ENCODE measurements around the gene KCNG2.

The KCNG2 gene

DNA sequence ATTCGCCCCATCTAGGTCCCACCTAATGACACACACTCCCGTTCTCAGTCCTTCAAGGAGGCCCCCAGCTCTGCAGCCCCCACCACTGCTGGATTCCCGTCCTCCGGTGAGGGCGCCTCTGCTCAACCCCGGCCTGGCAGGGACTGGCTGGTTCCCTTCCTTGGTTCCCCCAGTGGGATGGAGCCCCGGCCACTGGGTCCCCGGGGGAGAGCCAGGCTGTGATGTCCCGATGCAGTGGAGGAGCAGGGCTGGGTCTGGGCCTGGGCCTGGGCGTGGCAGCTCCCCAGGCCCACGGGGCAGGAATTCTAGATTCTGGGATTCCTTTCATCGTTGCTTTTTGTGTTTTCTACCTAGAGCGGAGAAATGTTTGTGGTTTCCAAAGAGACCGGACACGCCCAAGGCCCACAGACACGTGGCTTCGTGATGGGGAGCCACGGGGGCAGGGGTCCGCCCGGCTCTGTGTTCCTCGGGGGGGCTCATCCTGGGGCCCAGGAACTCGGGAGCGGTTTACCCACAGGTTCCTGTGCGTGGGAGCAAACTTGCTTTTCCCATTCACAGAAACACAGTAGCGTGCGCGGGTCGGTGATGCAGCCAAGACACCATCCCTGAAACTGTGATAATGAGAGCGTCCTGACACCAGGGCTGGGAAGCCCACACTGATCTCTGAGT lies 86.7 kb downstream of the KCNG2 start:
- no peak for DNase-seq (ENCODE audit: low read depth in 2 of 2)

DNA sequence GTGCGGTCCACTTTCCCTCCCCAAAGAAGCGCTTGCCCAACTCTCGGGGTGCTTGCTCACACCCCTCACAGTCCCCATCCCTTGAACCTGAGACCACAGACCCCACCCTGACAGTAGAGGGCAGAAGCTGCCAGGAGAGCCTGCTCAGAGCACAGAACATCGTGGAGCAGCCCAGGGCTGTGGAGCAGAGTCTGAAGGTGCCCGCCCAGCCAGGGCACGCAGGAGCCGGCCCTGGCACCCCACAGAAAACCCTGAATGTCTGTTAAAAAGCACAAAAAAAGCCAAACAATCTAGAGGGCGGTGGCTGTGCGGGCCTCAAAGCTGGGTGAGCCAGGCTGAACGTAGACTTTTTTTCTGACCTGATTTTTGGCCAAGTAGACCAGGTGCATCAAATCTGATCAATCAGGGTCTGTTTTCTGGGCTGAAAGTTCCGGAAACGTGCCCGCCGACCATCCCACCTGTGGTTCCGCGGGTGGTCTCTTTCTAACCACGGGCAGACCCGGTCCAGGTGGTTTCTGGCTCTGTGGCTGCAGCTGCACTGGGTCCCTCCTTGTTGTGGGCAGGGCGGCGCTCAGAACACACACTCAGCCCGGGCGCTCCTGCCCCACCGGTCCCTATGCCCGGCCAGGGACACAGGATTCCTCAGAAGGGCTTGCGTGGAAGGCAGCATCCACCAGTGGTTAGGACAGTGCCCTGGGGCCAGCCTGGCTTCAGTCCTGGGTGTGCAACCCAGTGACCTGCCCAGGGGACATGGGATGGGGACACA lies 87.4 kb downstream of the KCNG2 start:
- DNase-seq (ENCODE audit: low read depth in 2 of 2) = no peak

DNA sequence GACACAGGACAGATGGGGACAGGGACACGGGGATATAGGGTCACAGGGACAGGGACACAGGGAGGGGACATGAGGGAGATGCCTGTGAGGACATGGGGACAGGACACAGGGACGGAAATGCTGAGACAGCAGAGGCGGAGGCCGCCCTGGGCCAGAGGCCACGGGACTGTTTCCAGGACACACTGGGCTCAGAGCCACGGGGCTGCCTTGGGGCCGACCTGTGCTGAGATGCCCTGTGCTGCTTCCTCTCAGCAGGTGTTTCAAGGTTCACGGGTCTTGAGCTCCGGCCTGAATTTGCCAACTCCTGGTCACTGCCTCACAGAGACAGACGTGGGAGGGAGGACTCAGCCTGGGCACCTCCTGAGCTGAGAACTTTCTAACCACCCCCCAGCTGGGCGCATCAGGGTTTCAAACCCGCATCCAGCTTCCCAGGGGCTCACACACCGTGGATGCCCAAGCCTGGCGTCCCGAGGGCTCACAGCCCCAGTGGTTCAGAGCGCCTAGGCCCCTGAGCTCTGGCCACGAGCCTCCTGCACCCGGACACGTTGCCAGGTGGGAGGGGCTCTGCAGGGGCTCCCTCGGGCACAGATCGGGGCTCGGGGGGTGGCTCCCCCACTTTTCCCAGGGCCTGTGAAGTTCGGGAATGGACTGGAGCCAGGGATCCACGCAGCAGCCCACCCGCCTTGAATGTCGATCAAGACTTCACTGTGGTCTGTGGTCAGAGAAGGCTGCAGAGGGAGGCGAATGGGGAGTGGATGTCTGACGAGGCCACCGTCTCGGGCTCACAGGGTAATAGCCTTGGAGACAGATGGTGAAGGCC lies 89.7 kb downstream of the KCNG2 start:
- DNase-seq (ENCODE audit: low read depth in 2 of 2) = no peak

DNA sequence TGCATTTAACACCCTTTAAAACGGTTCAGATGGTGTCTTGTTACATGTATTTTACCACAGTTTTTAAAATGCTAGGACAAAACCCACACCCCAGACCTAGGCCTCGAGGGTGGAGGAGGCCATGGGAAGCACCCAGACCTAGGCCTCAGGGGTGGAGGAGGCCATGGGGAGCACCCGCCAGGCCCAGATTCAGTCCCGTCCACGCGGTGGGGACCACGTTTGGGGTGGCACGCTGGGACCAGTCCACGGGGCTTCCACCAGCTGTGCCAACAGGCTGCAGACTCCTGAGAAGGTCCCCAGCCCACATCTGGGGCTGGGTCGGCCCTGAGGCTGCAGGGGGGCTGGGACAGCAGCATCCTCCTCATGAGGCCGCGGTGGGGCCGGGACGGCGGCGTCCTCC lies 90.3 kb downstream of the KCNG2 start:
- no peak for DNase-seq (ENCODE audit: low read depth in 2 of 2)

DNA sequence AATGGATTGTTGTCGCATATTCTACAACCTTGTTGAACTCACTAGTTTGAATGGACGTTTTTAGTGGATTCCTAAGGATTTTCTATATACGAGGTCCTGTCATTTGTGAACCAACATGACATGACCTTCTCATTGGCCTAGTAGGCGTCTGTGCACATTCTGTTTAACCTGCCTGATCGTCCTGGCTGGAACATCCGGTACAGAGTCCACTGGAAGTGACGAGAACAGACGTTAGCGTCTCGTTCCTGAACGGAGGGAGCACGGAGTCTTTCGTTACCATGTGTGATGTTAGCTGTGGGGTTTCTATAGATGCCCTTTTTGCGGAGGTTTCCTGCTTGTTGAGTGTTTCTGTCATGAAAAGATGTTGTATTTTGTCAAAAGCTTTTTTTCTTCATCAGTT lies 91.8 kb downstream of the KCNG2 start:
- no peak for DNase-seq (ENCODE audit: low read depth in 2 of 2)

DNA sequence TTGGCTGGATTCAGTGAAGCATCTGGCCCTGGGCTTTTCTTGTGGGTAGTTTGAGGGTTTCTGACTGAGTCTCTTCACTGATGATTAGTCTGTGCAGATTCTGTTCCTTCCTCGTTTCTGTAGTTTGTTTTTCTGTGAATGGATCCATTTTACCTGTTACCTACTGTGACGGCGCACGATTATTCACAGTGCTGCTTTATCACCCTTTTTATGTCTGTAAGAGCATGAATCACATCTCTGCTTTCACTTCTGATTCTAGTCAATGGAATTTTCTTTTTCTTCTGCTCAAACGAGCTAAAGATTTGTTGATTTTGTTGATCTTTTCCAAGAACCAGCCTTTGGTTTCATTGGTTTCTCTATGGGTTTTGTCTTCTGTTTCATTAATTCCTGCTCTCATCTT lies 92.9 kb downstream of the KCNG2 start:
- no peak for DNase-seq (ENCODE audit: low read depth in 2 of 2)

DNA sequence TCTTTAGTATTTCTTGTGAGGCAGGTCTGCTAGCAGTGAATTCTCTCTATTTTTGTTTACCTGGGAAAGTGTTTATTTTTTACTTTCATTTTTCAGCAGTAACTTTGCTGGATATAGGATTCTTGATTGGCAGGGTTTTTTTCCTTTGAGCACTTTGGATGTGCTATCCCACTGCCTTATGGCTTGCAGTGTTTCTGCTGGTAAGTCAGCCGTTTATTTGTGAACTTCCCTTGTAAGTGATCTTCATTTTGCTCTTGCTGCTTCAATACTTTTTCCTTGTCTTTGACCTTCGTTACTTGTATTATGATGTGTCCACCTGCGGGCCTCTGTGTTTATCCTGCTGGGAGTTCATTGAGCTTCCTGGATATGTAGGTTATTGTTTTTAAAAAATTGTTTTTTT lies 99.0 kb downstream of the KCNG2 start:
- DNase-seq (ENCODE audit: low read depth in 2 of 2) = no peak

DNA sequence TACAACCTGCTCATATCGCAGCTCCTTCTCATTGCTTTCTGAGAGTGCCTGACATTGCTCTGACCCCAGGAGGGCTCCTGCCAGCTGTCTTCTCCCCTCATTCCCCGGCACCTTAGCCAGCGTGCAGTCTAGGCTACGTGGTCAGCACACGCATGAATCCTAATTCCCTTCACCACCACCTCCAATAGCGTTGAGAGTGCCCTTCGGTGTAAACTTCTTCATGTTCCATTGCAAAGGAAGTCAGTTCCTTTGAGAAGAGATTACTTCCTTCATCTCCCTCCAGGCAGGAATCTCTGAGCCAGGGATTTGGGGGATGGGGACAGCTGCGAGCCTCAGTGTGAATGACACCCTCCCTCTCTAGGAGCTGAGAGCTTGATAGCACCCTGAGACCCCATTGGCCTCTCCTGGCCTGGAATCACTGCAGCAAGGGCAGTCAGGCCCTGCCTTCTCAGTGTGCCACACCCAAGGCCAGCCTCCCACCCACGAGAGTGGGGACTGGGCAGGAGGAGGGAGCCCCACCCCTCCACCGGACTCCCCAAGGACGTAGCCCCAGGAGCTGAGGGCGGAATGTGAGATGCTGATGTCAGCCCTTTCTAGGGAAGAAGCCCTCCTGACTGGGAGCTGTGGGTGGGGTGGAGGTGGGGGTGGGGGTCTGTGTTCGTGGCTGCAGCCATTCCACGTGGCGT lies 100.3 kb downstream of the KCNG2 start:
- no peak for DNase-seq (ENCODE audit: low read depth in 2 of 2)

DNA sequence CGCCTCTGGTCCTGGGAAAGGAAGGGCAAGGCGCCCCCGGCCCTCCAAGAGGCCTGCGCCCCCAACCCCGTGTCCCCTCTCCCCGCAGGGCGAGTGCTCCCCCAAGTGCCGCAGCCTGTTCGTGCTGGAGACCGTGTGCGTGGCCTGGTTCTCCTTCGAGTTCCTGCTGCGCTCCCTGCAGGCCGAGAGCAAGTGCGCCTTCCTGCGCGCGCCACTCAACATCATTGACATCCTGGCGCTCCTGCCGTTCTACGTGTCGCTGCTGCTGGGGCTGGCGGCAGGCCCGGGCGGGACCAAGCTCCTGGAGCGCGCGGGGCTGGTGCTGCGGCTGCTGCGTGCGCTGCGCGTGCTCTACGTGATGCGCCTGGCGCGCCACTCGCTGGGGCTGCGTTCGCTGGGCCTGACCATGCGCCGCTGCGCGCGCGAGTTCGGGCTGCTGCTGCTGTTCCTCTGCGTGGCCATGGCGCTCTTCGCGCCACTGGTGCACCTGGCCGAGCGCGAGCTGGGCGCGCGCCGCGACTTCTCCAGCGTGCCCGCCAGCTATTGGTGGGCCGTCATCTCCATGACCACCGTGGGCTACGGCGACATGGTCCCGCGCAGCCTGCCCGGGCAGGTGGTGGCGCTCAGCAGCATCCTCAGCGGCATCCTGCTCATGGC lies 101.3 kb downstream of the KCNG2 start:
- DNase-seq (ENCODE audit: low read depth in 2 of 2) = no peak

DNA sequence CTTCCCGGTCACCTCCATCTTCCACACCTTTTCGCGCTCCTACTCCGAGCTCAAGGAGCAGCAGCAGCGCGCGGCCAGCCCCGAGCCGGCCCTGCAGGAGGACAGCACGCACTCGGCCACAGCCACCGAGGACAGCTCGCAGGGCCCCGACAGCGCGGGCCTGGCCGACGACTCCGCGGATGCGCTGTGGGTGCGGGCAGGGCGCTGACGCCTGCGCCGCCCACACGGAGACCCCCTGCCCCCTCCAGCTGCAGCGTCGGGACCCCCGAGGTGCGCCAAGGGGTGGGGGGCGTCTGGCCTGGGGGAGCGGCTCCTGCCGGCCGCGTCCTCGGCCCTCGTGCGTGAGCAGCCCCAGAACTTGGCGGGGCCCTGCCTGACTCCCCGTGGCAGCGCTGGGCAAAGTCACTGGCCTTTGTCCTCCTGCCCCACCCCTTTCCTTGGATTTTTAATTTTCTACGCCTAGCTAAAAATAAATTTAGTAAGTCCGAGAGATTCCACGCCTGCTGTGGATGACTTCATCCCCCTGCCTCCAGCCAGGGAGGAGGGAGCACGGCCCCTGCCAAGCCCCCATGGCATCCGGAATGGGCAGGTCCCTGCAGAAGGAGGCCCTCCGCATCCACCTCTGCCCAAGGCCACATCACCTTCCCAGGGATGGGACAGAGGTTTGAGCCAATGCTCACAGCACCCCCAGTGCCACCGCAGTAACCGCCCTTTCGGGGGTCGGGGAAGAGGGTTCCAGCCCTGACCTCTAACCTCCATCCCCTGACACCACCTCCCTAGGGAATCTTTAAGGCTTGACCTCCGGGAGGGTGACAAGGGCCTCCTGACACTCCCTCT lies 102.1 kb downstream of the KCNG2 start:
- DNase-seq (ENCODE audit: low read depth in 2 of 2) = no peak

DNA sequence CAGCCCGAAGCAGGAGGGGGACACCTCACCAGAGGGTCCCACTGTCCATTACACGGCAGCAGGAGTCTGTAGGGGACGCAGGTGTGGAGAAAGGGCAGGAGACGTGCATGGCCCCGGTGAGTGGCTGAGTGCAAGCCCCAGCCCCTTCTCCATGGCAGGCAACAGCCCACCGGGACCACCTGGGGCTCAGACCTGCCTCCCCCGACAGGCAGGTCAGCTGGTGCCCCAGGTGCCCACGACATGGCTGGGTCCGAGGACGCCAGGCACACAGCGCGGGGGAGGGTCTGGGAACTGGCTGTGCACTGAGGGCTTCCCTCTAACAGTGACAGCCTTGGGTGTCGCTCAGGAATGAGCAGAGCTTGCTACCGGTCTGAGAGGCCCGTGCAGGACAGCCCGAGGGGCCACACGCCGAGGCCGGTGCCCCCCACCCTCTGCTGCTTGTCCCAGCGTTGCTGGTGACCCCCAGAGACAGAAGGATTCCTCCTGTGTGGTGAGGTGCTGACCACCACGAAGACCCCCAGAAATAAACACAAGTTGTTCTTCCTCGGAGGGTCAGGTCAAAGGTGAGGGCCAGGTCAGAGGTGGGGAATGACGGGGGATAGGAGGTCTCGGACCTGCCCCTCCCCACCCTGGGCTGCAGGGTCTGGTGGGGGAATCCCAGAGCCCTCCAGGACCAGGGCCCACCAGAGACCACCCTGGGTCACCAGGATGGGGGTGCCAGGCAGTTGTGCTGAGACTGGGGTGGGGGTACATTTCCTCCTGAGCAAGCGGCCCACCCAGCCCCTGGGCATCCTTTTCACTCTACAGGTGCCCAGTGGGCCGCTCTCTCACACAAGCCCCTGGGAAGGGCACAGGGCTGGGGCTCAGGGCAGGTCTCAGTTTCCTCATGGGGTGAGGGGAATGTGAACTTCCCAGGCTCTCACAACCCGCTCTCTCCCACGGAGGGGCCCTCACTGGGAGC lies 103.2 kb downstream of the KCNG2 start:
- no peak for DNase-seq (ENCODE audit: low read depth in 2 of 2)

DNA sequence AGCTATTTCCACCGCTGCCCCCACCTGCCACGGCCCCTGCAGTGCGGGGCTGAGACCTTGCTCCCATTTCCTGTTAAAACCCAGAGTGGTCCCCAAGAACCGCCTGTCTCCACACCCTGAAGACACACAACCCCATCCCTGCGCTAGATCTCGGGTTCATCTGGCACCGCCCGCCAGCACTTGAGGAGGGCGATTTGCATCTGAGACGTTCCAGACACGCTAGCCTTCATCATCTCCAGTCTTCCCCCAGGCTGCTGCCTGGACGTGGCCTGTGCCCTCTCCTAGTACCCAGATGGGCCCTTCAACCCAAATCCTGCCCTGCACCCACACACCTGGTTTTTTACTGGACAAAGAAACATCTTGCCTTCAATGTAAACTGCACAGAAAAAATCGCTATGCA lies 103.9 kb downstream of the KCNG2 start:
- DNase-seq (ENCODE audit: low read depth in 2 of 2) = no peak

DNA sequence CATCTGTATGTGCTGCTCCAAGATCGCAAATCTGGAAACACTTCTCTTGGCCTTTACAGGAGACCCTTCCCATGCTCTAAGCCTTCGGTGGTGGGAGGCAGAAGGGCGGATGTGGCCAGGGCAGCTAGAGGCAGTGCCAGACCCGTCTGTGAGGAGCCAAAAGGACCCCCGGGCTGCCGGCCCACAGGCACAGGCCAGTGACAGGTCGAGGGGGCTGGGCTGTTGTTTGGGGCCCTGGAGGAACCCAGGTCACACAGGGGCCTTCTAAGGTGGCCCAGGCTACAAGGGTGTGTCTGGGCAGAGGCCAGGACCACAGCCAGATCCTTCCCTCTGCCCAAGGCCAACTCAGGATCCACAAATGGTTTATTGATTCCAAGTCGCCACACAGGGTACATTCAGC lies 104.3 kb downstream of the KCNG2 start:
- no peak for DNase-seq (ENCODE audit: low read depth in 2 of 2)

DNA sequence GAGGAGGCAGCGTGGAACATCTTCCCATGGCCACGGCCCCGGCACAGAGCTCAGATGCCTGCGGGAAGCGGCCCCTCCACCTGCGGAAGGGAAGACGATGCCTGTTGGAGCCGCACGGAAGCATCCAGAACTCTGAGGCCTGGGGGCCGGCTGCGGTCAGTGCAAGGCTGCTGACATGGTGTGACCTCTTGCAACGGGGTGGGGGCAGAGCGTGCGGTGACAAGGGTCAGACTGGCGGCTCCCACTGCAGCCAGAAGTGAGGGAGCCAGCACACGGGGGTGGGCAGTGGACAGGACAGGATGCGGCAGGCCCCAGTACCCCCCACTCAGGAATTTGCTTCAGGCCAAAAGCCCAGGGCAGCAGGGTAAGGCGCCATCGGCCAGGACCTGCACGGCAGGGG lies 104.9 kb downstream of the KCNG2 start:
- DNase-seq (ENCODE audit: low read depth in 2 of 2) = no peak

DNA sequence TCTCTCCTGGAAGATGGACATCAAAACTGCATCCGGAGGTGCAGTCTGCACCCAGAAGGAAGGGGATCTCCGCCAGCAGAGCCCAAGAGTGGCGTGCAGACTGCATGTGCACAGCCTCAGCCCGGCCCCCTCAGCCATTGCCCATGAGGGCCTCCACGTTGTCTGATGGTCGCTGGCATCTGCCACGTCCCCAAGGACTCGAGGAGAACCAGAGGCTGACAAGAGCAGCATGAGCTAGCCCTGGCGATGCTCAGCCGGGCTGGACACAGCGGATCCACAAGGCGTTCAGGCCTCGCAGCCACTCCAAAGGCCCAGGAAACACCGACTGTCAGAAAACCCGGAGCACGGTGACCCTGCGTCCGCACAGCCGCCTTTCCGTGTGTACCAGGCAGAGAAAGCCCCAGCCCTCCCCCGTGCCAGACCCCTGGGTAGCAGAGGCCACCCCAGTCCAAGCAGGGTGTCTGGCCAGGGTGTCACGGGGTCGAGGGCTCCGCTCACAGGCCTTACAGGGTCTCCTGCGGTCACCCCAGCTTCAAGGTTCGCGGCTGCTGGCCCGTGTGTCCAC lies 105.4 kb downstream of the KCNG2 start:
- no peak for DNase-seq (ENCODE audit: low read depth in 2 of 2)

DNA sequence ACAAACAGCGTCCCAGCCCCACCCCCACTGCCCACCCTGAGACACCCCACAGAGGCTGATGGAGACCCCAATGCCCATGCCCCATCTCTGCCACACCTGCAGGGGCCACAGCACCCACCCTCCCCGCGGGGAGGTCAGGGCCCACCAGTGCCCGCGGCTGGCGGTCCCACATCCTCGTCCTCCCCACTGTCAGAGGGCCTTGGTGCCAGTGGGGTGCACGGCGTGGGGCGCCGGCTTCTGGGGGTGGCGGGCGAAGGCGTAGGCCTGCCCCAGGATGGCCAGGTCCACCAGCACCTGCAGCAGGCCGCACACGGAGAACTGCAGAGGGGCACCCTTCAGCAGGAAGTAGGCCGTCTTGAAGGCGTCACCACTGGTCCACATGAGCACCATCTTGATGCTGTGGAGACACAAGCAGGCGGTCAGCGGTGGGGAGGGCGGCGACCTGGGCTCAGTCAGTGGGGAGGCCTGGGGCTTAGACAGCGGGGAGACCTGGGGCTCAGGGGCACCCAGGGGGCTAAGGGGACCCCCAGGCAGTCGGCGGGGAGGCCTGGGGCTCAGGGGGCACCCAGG lies 106.1 kb downstream of the KCNG2 start:
- DNase-seq (ENCODE audit: low read depth in 2 of 2) = no peak

DNA sequence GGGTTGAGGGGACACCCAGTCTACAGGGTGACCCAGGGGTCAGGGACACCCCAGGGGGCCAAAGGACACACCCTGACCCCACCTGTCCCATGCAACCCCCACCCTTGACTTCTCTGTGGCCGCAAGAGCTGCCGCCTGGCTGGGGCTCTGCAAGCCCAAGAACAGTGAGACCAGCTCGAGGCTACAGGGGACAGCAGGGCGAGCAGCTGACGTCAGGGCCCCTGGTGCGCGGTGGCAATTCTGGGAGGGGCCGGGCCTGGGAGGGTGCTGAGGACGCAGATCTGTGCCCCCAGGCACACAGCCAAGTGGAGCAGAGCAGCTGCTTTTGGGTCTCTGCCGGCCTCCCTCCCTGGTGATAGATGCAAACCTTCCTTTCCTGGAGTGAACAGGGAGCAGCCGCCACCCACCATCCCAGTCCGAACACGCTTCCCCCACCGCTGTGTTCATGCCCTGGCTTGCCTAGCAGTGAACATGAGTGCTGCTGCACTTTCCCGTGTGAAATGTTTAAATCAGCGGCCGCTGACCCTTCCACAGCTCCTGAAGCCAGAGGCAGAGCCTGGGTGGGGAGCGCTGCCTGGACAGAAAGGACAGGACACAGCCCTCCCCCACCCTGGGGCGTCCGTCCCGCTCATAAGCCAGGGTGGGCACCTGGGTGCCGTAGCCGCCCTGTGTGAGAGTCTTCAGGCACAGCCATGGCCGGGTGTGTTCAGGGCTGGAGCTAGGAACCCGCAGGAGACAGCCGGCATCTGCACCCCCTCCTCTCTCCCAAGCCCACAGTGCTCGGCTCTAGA lies 106.8 kb downstream of the KCNG2 start:
- DNase-seq (ENCODE audit: low read depth in 2 of 2) = no peak

DNA sequence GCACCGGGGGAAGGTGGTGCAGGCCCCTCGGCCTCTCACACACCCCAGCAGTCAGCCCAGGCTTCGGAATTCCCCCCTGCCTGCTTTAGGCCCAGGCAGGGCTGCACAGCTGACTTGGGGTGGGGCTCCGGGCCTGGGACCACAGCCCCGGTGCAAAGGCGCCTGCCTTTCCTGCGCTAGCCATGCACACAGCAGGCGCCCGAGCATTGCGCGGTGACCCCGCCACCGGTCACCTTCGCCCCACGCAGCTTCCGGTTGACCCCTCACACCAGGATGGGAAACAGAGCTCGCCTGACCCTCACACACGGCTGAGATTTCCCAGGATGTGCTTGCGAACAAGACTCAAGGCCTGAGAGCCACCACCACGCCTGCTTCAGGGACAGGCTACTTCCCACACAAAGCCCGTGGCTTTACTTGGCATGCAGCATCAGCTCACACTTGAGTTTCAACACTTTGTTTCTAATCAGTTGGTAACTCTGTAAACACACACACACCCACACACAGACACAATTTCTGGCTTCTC lies 107.7 kb downstream of the KCNG2 start:
- DNase-seq (ENCODE audit: low read depth in 2 of 2) = no peak

Data from fibroblast of skin of left quadriceps (primary cell).